Measurements from ENCODE around the gene SLC2A9. TPM values are rescaled to one million over a fixed set of nuclear protein-coding genes. Genes with fewer than 3 reads are reported as not detected.

SLC2A9 gene
- total and polyA plus RNA-seq, 2 of the 8 experiments (the other 6 are each of a cell fraction or from before 2014, with no cell fraction given) = 0.20 to 0.26 TPM

- TF ChIP-seq CHD7 (IDR thresholded peaks at IDR 0.05; ENCODE audit: insufficient replicate concordance, low read length) (no peak), USF2 (IDR thresholded peaks at IDR 0.05; ENCODE audit: low read length) (peak; percentile 35), POLR2AphosphoS5 (IDR thresholded peaks at IDR 0.05; ENCODE audit: low read depth, low read length) (peak; percentile 38; the same call in 1 of the 2 replicates), CREB1 (IDR thresholded peaks at IDR 0.05) (peak; percentile 59), NRF1 (IDR thresholded peaks at IDR 0.05; ENCODE audit: low read depth, low read length) (no peak), JUND (IDR thresholded peaks at IDR 0.05; ENCODE audit: low read length) (0 out of 2 replicates have a peak, but pooled peaks have one; percentile 45), PHF8 (conservative IDR thresholded peaks at IDR 0.05; ENCODE audit: low read depth, low read length) (peak; percentile 73), TCF12 (IDR thresholded peaks at IDR 0.05; ENCODE audit: low read depth, low read length) (no peak), TAF7 (optimal IDR thresholded peaks at IDR 0.05; ENCODE audit: borderline replicate concordance, low read depth, low read length) (peak; percentile 80), POU5F1 (IDR thresholded peaks at IDR 0.05; ENCODE audit: low read depth, low read length) (no peak)
These were observed 2.4 kb downstream of the SLC2A9 start (continued) for GRCh38 chr4:10018818-10019461.
